HG02763 (cell line): ENCODE data around the gene SMIM32.

Experiments
- ATAC-seq: cut with Tn5 transposase; IDR thresholded peaks from one replicate; pipeline ENCODE4 v1.9.1; 2021; ENCODE audit warnings: mild to moderate bottlenecking, moderate library complexity; ENCODE audit not compliant: unreplicated experiment

SMIM32 gene

DNA sequence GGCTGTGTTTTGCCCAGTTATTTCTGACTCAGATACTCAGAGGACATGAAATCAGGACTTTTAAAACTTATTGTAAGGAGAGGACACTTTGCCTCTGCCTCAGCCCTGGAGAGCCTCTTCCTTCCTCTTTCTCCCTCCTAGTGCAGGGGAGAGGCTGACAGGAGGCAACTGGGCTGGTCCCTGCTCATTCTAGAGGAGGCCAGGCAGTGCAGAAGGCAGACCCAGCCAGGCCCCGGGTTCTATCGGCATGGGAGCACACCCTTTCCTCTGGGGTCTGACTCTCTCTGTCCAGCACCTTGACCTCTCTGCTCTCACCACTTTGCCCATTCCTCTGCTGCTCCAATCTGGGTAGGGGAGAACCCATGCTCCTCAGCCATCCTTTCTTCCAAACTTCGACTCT lies 16.0 kb upstream of the SMIM32 start:
- no peak for ATAC-seq

DNA sequence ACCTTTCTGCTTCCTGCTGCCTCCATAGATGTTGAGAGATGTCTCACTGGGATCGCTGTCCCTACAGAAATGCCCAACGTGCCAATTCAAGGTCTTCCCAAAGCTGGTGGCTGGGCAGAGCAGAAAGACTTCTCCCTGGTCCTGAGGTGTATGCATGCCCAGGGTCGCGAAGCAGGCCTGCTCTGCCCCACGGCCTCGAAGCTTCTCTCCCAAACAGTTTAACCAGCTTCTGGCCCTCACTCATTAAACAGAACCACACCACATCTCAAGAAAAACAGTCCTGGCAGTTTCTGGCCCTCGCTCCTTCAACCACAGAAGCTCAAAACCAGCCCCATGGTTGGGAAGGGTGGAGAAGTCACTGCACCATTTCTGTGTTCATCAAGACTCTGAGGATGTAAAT lies 14.7 kb upstream of the SMIM32 start:
- no peak for ATAC-seq

DNA sequence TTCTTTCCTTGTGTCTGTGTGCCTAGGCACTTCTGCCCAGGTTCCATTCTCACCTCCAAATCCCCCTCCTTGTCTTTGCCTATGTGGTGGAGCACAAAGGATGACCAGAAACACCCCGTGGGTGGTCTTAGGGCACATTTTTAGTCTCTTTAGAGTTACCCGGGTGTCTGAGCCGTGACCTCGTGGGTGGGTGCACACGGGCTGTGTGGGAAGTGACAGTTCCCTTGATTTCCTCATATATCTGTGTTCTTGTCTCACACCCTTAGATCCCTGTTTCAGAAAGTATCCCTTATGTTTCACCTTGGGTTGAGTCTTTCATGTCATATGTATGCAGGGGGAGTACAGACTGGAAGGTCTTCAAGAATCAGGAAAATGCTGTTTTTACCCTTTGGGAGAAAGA lies 13.4 kb upstream of the SMIM32 start:
- ATAC-seq = no peak

DNA sequence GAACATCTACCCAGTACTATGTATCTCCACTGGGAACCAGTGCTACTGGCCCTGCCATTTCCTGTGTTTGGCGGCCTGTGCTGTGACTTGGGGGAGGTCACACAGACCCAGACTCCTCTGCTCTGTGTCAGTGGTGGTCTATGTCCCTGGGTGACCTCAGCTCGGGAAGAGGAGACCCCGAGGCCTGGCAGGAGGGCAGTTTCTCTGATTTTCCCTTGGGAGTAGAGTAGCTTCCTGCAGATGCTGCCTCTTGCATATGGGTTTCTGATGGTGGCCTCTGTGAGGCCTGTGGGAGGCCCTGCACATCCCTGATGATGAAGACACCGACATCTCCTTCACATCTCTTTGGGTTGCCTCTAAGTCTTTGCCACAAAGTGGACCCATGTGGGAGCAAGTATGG lies 13.0 kb upstream of the SMIM32 start:
- ATAC-seq = no peak

DNA sequence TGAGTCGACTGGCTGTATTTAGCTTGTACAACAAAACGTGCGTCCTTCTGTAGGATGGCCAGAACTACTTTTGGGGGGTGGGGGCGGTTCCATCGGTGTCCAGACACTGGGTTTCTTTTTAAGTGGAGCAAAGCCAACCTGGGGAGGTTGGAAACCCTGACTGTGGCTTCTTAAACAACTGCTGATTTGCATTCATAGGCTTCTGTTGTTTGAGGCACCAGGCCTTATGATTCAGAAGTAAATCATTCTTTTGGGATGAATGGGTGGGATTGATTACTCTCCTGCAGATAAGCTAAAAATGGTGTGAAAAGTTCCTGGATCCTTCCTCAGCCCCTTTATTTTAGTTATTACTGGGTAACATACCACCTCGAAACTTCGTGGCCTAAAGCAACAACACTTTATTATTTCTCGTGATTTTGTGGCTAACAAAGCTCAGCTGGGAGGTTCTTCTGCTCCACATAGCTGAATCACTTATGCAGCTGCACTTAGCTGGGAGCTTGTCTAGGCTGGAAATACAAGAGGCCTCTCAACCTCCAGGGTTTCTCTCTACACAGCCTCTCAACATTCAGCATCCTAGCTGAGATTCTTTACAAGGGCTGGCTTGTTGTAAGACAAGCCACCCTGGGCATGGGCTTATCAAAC lies 12.2 kb upstream of the SMIM32 start:
- no peak for ATAC-seq

DNA sequence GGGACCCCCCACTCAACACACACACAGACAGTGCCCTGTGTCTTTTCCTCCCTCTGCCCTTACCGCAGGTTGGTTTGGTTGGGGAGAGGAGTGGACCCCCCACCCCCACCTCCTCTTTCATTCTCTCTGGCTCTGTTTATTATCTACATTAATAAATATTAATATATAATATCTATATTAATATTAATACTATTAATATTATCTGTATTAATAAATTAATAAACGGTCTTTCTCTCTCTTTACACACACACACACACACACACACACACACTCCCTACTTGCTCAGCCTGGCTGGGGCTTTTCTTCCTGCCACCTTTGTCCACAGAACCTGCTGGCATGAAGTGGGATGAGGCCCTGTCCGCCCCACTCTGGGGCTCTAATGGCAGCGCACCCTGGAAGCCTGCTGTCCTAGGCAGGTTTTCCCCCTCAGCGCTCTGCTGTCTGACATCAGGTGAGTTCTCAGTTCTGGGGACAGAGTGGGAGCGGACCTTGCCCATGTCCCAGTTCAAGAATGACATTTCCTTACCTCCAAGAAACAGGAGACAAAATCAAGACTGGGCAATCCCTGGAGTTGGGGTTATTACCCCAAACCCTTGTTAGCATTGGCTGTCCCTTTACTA lies 10.5 kb upstream of the SMIM32 start:
- ATAC-seq = no peak

DNA sequence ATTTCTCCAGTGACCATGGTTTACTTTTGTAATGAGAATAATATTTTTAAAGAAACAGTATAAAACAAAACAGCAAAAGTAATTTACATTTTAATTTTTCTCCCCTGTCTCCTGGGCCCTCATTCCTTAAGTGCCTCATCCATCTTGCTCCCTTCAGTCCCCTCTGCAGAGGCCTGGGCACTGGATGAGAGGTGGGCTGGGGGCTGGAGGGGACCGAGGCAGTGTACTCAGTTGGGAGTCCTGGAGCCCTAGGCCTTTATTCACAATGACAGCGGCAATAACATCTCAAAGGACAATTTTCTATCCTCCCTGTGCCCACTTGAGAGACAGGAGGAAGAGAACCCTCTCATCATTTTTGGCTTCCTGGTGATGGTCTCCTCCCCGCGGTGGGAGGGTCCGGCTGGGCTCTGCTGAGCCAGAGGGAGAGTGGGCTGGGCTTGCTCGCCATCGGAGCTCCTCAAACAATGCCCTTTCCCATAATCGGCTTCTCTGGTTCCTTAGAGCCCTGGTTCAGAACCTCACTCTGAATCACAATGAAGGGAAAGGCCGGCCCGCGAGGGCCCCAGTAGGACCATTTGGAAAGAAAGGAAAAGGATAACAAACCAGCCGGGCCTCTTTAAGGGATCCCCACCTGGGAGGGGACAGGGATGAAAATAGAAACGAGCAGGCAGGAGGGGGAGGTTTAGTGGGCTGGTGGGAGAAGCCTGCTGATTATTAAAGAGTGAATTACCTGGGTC lies 9.7 kb upstream of the SMIM32 start:
- no peak for ATAC-seq

DNA sequence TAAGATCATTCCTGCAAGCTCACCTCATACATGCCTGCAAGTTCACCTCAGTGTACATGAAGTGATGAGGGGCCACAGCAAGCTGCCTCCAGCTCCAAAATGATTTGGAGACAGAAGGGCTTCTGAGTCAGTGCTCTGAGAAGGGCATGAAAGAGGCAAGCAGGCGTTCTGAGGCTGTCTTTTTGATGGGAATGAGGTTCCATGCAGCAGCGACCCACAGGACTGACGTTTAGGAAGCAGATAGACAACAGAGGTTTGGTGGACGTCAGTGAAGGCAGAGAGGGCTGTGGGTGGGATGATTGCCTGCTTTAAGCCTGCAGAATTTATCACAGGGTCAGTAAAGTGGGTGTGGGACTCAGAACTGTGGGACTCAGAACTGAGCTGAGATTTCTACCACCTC lies 8.9 kb upstream of the SMIM32 start:
- ATAC-seq = no peak

DNA sequence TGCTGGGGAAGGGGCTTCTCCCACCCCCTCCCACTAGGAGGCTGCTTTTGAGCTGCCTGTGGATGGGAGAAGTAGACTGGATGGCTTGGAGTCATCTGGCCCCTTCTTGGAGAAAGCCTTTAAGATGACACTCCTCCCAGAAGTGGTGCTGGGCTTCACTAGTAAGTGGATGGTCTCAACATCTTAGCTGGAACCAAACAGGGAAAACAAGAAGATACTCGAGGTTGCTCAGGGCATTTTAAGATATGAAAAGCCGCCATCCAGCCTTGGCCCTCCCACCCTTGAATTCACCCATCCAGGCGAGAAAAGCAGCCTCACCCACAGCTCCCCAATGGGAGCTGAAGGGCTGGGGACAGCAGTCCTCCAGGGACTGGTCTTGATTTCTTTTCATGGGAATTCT lies 7.8 kb upstream of the SMIM32 start:
- no peak for ATAC-seq

DNA sequence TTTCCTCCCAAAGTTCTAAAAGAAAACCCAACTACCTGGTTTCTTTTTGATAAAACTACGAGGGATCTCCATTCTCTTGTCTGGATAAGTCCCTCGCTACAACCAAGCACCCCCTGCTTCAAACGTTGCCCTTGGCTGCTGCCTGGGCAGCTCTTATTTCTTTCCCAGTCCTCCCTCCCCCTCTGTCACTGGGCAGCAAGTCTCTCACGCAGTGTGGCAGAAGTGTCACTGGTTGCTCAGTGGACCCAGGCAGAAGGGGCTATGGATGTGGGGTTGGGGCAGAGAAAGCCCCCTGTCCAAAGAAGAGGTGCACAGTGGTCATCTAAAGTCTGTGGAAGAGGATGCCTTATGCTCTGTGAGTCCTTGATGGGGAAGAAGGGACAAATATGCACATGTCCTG lies 7.2 kb upstream of the SMIM32 start:
- no peak for ATAC-seq

DNA sequence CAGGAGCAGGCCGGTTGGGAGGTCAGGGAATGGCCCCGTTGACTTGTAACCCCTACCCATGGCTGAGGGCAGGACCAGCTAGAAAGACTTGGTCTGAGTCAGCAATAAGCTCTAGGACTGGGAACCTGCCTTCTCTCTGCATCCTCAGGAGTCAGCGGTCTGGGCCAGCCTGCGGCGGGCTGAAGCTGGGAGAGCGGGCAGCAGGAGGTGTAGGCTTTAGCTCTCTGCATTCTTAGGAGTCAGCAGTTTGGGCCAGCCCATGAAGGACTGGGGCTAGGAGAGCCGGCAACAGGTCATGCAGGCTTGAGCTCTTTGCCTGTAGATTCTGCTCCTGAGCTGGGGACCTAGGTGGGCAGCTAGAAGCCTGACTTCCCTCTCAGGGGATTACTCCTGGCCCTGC lies 6.4 kb upstream of the SMIM32 start:
- no peak for ATAC-seq

DNA sequence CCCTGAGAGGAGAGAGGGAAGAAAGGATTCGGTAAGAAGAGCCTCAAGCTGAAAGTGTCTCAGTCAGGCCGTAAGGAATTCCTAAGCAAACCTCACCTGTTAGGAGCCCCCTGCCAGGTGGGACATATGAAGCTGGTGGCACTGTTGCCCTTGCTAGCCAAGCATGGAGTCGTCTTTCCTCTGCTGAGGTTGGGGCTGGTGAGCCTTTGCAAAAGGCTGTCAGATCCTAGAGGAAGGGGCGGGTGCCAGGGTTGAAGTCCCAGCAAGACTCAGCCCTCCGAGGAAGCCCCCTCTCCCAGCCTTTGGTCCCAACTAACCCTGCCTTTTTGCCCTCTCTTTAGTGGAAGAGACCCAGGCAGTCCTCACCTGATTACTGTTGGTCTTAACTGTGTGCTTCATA lies 5.5 kb upstream of the SMIM32 start:
- ATAC-seq = no peak

DNA sequence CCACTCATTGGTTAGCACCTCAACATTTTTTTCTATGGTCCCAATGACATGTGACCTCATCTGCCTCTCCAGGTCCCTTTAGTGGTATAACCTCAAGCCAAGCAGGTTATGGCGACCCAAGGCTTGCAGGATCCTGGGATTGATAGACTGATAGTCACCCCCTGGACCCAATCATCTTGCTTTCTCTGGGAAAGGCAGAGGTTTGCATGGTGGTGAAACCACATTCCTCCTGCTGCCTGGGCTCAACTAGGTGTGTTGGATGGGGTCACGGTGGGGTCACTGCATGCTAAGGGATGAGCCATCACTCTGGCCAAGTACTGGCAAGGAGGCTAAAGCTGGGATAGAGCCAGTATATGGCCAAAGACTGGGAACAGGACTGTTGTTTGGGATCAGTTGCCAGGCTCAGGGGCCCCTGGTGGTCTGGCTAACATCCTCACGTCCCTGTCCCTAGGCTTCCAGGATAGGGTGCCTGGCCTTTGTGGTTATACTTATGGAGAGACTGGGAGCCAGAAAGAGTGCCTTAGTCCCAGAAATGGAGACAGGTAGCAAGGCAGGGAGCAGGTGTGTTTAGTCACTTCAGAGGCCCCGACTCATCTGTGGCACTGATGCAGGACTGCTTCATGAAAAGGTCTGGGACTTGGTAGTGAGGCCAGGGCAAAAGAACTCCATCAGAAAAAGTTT lies 4.6 kb upstream of the SMIM32 start:
- no peak for ATAC-seq

DNA sequence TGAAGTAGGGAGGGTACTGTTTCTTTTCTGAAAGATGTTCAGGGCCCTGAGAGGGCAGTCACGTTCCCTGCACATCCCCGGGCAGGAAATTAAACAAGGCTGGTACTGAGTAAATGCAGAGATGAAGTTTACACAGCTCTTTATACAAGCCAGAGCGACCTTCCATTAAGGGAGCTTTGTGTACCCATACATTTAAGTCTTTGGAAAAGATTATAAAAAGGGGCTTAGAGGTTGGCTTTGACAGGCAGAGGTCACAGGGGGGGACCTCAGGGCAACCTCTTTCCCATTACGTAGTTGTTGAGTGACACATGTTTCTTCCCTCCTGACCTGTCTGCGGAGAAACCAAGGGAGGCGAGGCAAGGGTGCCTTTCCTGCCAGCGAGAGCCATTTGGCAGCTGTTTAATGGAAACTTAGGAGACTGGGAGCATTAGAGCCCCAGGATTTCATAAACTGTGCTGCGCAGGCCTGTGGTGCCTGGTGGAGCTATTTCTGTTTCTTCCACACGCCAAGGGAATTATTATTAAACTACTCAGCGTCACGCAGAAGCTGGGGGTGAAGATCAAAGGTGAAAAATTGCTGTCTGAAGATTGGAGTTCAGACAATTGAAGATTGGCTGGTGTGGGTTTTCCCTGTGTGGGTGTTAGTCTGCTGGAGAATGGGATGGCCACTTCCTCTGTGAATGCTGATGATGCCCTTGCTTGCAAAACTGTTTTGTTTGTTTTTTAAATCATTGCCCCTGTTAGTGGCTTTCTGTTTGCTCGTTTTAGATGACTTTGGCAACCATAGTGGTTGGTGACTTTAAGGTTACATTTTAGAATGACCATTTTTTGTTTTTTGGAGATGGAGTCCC lies 3.2 kb upstream of the SMIM32 start:
- no peak for ATAC-seq

DNA sequence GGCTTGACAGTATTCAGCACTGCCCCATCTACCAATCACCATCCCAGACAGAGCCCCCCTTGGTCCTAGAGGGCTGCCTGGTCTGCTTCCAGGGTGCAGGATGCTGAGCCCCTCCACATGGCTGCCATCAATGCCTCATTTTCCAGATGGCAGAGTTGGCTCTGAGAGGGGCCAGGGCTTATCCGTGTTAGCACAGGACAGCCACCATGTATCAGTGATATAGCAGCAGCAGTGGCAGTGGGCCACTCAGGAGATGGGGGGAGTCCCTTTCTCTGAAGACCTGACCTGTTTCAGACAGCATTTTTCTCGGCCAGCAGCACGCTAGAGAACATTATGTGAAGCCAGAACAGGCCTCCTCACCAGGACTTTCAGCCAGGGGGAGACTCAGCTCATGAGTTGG lies 1.6 kb upstream of the SMIM32 start:
- ATAC-seq = no peak

DNA sequence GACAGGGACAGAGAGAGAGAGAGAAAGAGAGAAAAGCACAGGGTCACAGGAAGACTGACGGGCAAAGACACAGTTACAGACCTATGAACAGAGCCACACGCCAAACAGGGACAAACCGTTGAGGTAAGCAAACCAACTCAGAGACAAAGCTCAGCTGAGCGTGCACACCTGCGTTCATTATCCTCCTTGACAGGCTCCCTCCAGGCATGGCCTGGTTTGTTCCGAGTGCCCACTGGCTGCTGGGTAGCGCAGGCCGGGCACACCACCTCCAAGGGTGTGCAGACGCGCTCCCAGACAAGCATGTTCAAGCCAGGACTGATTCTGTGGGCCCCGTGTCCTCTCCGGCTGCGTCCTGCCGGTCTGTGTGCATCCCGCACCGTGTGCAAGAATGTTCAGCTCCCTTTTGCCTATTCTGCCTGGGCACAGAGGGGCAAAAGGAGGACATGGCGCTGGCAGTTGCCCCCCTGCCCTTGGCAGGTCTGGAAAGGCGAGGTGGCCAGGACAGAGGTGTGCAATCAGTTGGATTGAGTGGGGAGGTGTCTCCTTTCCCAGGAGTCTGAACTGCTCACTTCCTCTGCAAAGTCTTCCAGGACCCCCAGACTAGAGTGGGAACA lies 467 bp upstream of the SMIM32 start:
- no peak for ATAC-seq

DNA sequence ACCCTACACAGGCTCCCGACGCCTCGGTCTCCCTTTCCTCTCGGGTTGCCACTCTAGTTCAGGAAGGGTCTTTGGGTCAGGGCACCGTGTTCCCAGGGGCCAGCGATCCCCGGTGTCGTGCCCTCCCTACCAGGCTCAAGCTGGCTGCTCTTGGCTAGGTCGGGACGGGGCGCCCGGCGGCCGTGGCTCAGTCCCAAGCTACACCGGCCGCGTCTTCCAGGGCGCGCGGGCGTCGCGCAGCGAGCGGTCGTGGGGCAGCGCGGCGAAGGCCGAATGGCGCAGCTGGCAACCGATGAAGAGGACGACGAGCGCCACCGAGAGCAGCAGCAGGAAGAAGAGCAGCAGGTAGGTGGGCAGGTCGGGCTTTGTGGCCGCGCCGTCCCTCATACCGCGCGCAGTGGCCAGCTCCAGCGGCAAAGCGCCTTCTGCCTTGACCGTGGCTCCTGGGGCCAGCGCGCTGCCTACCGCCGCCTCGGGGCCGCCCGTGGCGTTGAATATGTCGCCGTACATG lies 892 bp downstream of the SMIM32 start:
- ATAC-seq = no peak

DNA sequence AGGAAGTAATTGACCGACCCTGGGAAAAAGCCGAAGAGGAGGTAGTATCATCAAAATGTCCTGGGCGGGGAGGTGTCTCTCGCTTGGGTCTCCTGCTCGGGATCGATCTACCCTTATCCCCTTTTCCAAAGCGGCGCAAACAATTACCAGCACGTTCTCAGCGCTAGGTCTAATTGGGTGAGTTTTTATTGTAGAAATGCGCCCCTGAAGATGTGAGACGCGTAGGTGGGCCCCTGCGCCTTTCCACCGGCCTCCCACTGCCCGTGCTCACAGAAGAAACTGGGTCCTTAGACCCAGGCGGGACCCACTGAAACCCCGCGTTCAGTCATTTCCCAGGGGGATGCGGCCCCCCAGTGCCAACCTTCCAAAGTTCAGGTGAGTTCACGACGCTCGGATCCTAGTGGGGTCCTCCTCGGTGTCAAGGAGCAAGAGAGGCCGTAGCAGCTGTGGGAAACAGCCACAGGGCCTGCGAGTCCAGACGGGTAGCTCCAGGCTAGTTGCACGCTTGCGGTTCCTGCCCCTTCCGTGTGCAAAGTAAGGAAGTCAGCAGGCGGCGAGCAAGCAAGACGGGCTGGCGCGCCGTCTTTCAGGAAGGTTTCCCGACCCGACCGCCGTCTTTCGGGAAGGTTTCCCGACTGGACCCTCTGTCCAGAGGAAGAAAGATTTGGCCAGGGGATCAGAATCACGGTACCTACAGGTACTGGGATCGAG lies 1.5 kb downstream of the SMIM32 start:
- ATAC-seq = no peak

DNA sequence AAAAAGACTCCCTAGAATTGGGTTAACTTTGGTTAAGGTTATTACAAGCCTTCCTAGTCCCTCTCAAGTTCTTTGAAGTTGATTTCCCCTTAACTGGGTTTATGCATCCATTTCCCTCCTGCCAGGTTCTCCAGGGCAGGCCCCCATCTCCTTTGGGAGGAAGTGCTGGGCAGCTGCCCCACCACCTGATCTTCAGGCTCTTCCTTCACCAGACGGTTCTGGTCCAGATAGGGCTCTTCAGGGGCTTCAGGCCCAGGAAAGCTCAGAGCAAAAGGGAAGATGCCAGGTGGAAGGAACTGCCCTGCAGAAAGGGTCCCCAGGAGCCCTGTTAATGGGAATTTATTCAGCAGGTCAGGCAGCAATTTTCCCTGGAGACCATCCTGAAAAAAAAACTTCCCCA lies 2.1 kb downstream of the SMIM32 start:
- ATAC-seq = no peak
